Stimulated activated CD8-positive, alpha-beta memory T cell treated with anti-CD3 and anti-CD28 coated beads, Interleukin-12 subunit alpha, Interleukin-12 subunit beta, amount 100 ng/mL, for 24 hours (primary cell): Measurements from ENCODE around the gene ZXDC.

Source experiments
- DNase-seq: peaks from one replicate; pipeline ENCODE4 v3.0.0-alpha.2; 2020; ENCODE audit errors: extremely low read depth

Gene ZXDC

GRCh38 chr3:126416943-126417342 lies 58.7 kb downstream of the ZXDC start:
- DNase-seq, result no peak

- DNase-seq, result no peak
Measured at GRCh38 chr3:126415661-126416591, 59.8 kb downstream of the ZXDC start.

- no peak for DNase-seq
Measured at GRCh38 chr3:126414961-126415660, 60.6 kb downstream of the ZXDC start.

- DNase-seq, result no peak
Measured at GRCh38 chr3:126414406-126414805, 61.3 kb downstream of the ZXDC start.

- no peak for DNase-seq
Measured at GRCh38 chr3:126413693-126414080, 62.0 kb downstream of the ZXDC start.

GRCh38 chr3:126412841-126413692 lies 62.6 kb downstream of the ZXDC start:
- DNase-seq, result no peak

- DNase-seq, result no peak
Measured at GRCh38 chr3:126408099-126408498, 67.6 kb downstream of the ZXDC start.

- DNase-seq, result no peak
Measured at GRCh38 chr3:126407412-126408044, 68.2 kb downstream of the ZXDC start.

- no peak for DNase-seq
Measured at GRCh38 chr3:126406389-126407296, 69.0 kb downstream of the ZXDC start.

GRCh38 chr3:126402666-126403302 lies 72.9 kb downstream of the ZXDC start:
- DNase-seq, result no peak

GRCh38 chr3:126402178-126402577 lies 73.5 kb downstream of the ZXDC start:
- no peak for DNase-seq

- no peak for DNase-seq
Measured at GRCh38 chr3:126401611-126402160, 74.0 kb downstream of the ZXDC start.

GRCh38 chr3:126399756-126400155 lies 75.9 kb downstream of the ZXDC start:
- DNase-seq, result no peak

GRCh38 chr3:126399351-126399735 lies 76.3 kb downstream of the ZXDC start:
- DNase-seq, result no peak

- no peak for DNase-seq
Measured at GRCh38 chr3:126398423-126399350, 77.0 kb downstream of the ZXDC start.

- no peak for DNase-seq
Measured at GRCh38 chr3:126397610-126398422, 77.9 kb downstream of the ZXDC start.

GRCh38 chr3:126396536-126396935 lies 79.2 kb downstream of the ZXDC start:
- DNase-seq, result no peak
